Measurements from ENCODE around the gene MGLL. TPM values are rescaled to one million over a fixed set of nuclear protein-coding genes. Genes with fewer than 3 reads are reported as not detected.
A peak's percentile ranks its signal among the peaks of the same experiment; 100 is the strongest.

The MGLL gene
- total and polyA plus RNA-seq, 2 experiments from 2014 or later = 58.7 to 184 TPM

GRCh38 chr3:127700406-127700805 lies 121.9 kb downstream of the MGLL start:
- no peak for DNase-seq
- in situ Hi-C loops (cut with MboI) = no loop called here
- Histone ChIP-seq H4K20me1 (ENCODE audit: insufficient read depth) (no peaks in the 10 kb centered on the region), H3K4me2 (ENCODE audit: unreplicated experiment) (no peak overlapping the region), H3K9ac (no peak overlapping the region), H3K79me2 (ENCODE audit: insufficient read depth) (no peaks in the 10 kb centered on the region; the same call in 1 of the 2 replicates), H3F3A (ENCODE audit: insufficient read depth) (peaks cover 29% of the 10 kb centered on the region), H3K9me2 (ENCODE audit: insufficient read depth) (no peaks in the 10 kb centered on the region), H3K4me1 (ENCODE audit: insufficient read depth) (peaks cover 25% of the 10 kb centered on the region), H3K27ac (no peak overlapping the region), H2AFZ (no peak overlapping the region), H3K9me3 (ENCODE audit: low read depth) (no peaks in the 10 kb centered on the region), H3K4me3 (no peak overlapping the region), H3K36me3 (ENCODE audit: low read depth) (peaks cover 10% of the 10 kb centered on the region; the same call in 1 of the 2 replicates), H3K27me3 (replicated peaks; ENCODE audit: insufficient read depth) (no peaks in the 10 kb centered on the region)
- WGBS, 2 experiments (ENCODE audit: low coverage in 1 of 2, low lambda C conversion rate in 2 of 2, missing lambda C conversion rate in 2 of 2) = 68 to 83% methylated on average over 5 of the region's 5 CpGs
- TF ChIP-seq EZH2 (IDR thresholded peaks at IDR 0.05; ENCODE audit: insufficient read depth, poor library complexity, severe bottlenecking) (no peak), EZH2phosphoT487 (IDR thresholded peaks at IDR 0.05; ENCODE audit: insufficient read depth, low read depth) (no peak)

GRCh38 chr3:127699416-127700300 lies 122.7 kb downstream of the MGLL start:
- Histone ChIP-seq H2AFZ (no peak overlapping the region), H3F3A (ENCODE audit: insufficient read depth) (peaks cover 29% of the 10 kb centered on the region), H3K9ac (no peak overlapping the region), H3K4me3 (no peak overlapping the region), H3K79me2 (ENCODE audit: insufficient read depth) (no peaks in the 10 kb centered on the region), H4K20me1 (ENCODE audit: insufficient read depth) (no peaks in the 10 kb centered on the region), H3K27ac (0 out of 2 replicates have a peak overlapping the region, but pooled peaks have one; percentile 80), H3K27me3 (replicated peaks; ENCODE audit: insufficient read depth) (no peaks in the 10 kb centered on the region), H3K9me3 (ENCODE audit: low read depth) (no peaks in the 10 kb centered on the region), H3K9me2 (ENCODE audit: insufficient read depth) (no peaks in the 10 kb centered on the region), H3K4me2 (ENCODE audit: unreplicated experiment) (no peak overlapping the region), H3K4me1 (ENCODE audit: insufficient read depth) (peaks cover 25% of the 10 kb centered on the region), H3K36me3 (ENCODE audit: low read depth) (peaks cover 3% of the 10 kb centered on the region; the same call in 1 of the 2 replicates)
- in situ Hi-C loops (cut with MboI) = loop anchor here (10.0 kb wide), 1 partner anchor 105 kb away; no protein-coding TSS in a partner anchor
- 90 to 91% methylated on average over 9 of the region's 9 CpGs for WGBS, 2 experiments (ENCODE audit: low coverage in 1 of 2, low lambda C conversion rate in 2 of 2, missing lambda C conversion rate in 2 of 2)
- peak; percentile 49 for DNase-seq
- no peak for TF ChIP-seq EZH2phosphoT487 (IDR thresholded peaks at IDR 0.05; ENCODE audit: insufficient read depth, low read depth)
- TF ChIP-seq EZH2 (IDR thresholded peaks at IDR 0.05; ENCODE audit: insufficient read depth, poor library complexity, severe bottlenecking) = no peak

- WGBS, 2 experiments (ENCODE audit: low coverage in 1 of 2, low lambda C conversion rate in 2 of 2, missing lambda C conversion rate in 2 of 2) = 62 to 72% methylated on average over 6 of the region's 6 CpGs
- Histone ChIP-seq H3K4me1 (ENCODE audit: insufficient read depth) (peaks cover 25% of the 10 kb centered on the region), H3K36me3 (ENCODE audit: low read depth) (no peaks in the 10 kb centered on the region), H3K4me2 (ENCODE audit: unreplicated experiment) (no peak overlapping the region), H3K9me2 (ENCODE audit: insufficient read depth) (no peaks in the 10 kb centered on the region), H4K20me1 (ENCODE audit: insufficient read depth) (no peaks in the 10 kb centered on the region), H3K9ac (peak overlapping the region; percentile 68; the same call in 1 of the 2 replicates), H3K4me3 (no peak overlapping the region), H2AFZ (0 out of 2 replicates have a peak overlapping the region, but pooled peaks have one; percentile 71), H3K27ac (peak overlapping the region; percentile 80), H3K79me2 (ENCODE audit: insufficient read depth) (no peaks in the 10 kb centered on the region), H3K9me3 (ENCODE audit: low read depth) (no peaks in the 10 kb centered on the region), H3K27me3 (replicated peaks; ENCODE audit: insufficient read depth) (no peaks in the 10 kb centered on the region), H3F3A (ENCODE audit: insufficient read depth) (peaks cover 29% of the 10 kb centered on the region)
- no peak for DNase-seq
- TF ChIP-seq EZH2phosphoT487 (IDR thresholded peaks at IDR 0.05; ENCODE audit: insufficient read depth, low read depth) = no peak
- TF ChIP-seq EZH2 (IDR thresholded peaks at IDR 0.05; ENCODE audit: insufficient read depth, poor library complexity, severe bottlenecking) = no peak
- in situ Hi-C loops (cut with MboI) = loop anchor here (10.0 kb wide), 1 partner anchor 106 kb away; no protein-coding TSS in a partner anchor
Observed at GRCh38 chr3:127698691-127699415, 123.5 kb downstream of the MGLL start.

GRCh38 chr3:127698286-127698685 lies 124.0 kb downstream of the MGLL start:
- Histone ChIP-seq H3K27ac (peak overlapping the region; percentile 80), H3K9me3 (ENCODE audit: low read depth) (no peaks in the 10 kb centered on the region), H3K36me3 (ENCODE audit: low read depth) (no peaks in the 10 kb centered on the region), H3K27me3 (replicated peaks; ENCODE audit: insufficient read depth) (no peaks in the 10 kb centered on the region), H3K9ac (peak overlapping the region; percentile 68), H3K4me3 (no peak overlapping the region), H4K20me1 (ENCODE audit: insufficient read depth) (no peaks in the 10 kb centered on the region), H3F3A (ENCODE audit: insufficient read depth) (peaks cover 29% of the 10 kb centered on the region), H3K9me2 (ENCODE audit: insufficient read depth) (no peaks in the 10 kb centered on the region), H3K79me2 (ENCODE audit: insufficient read depth) (no peaks in the 10 kb centered on the region), H3K4me2 (ENCODE audit: unreplicated experiment) (peak overlapping the region; percentile 51), H3K4me1 (ENCODE audit: insufficient read depth) (peaks cover 25% of the 10 kb centered on the region), H2AFZ (peak overlapping the region; percentile 71)
- 67% methylated on average over 3 of the region's 3 CpGs for WGBS, 2 experiments (ENCODE audit: low coverage in 1 of 2, low lambda C conversion rate in 2 of 2, missing lambda C conversion rate in 2 of 2)
- TF ChIP-seq EZH2phosphoT487 (IDR thresholded peaks at IDR 0.05; ENCODE audit: insufficient read depth, low read depth) (no peak), EZH2 (IDR thresholded peaks at IDR 0.05; ENCODE audit: insufficient read depth, poor library complexity, severe bottlenecking) (no peak)
- no peak for DNase-seq
- in situ Hi-C loops (cut with MboI) = loop anchor here (10.0 kb wide), 1 partner anchor 107 kb away; no protein-coding TSS in a partner anchor
